HUES48 (cell line): ENCODE data around the gene C1orf210.

Experiments used
- H3K27ac ChIP-seq: one replicate; pipeline ENCODE4 v1.7.0; 2013; ENCODE audit warnings: low read depth, low read length, inconsistent platforms
- H3K27me3 ChIP-seq: 2 replicates; pipeline ENCODE4 v1.6.1; 2013; ENCODE audit warnings: mild to moderate bottlenecking, low read length; ENCODE audit not compliant: control insufficient read depth, insufficient read depth
- H3K36me3 ChIP-seq: 2 replicates; pipeline ENCODE4 v1.6.1; 2013; ENCODE audit warnings: low read length; ENCODE audit not compliant: control insufficient read depth, insufficient read depth
- H3K4me1 ChIP-seq: 2 replicates; pipeline ENCODE4 v1.6.1; 2013; ENCODE audit warnings: mild to moderate bottlenecking, low read length; ENCODE audit not compliant: control insufficient read depth, insufficient read depth
- H3K4me3 ChIP-seq: 2 replicates; pipeline ENCODE4 v1.5.1; 2013; ENCODE audit warnings: mild to moderate bottlenecking, low read depth, low read length
- H3K9ac ChIP-seq: 2 replicates; pipeline ENCODE4 v1.6.1; 2013; ENCODE audit warnings: mild to moderate bottlenecking, low read depth, low read length, moderate library complexity
- H3K9me3 ChIP-seq: 2 replicates; pipeline ENCODE4 v1.6.1; 2013; ENCODE audit warnings: low read length; ENCODE audit not compliant: control insufficient read depth, insufficient read depth

The C1orf210 gene

GRCh38 chr1:43311521-43311920, 26.1 kb upstream of the C1orf210 start:
- H3K36me3 ChIP-seq: no peaks in the 10 kb centered on the region
- H3K9ac ChIP-seq: no peak overlapping the region
- no peaks in the 10 kb centered on the region for H3K27me3 ChIP-seq
- H3K4me3 ChIP-seq: no peak overlapping the region
- no peak overlapping the region for H3K27ac ChIP-seq
- no peaks in the 10 kb centered on the region for H3K4me1 ChIP-seq
- no peaks in the 10 kb centered on the region for H3K9me3 ChIP-seq

GRCh38 chr1:43309405-43310025, 24.1 kb upstream of the C1orf210 start:
- no peak overlapping the region for H3K9ac ChIP-seq
- no peak overlapping the region for H3K27ac ChIP-seq
- H3K4me3 ChIP-seq: no peak overlapping the region
- no peaks in the 10 kb centered on the region for H3K36me3 ChIP-seq
- H3K27me3 ChIP-seq: no peaks in the 10 kb centered on the region
- no peaks in the 10 kb centered on the region for H3K4me1 ChIP-seq
- H3K9me3 ChIP-seq: no peaks in the 10 kb centered on the region

- H3K36me3 ChIP-seq: no peaks in the 10 kb centered on the region
- no peaks in the 10 kb centered on the region for H3K27me3 ChIP-seq
These were observed 23.4 kb upstream of the C1orf210 start for GRCh38 chr1:43308635-43309404.

GRCh38 chr1:43307458-43308158, 22.2 kb upstream of the C1orf210 start:
- no peak overlapping the region for H3K4me3 ChIP-seq

More at GRCh38 chr1:43308635-43309404, 23.4 kb upstream of the C1orf210 start:
- Histone ChIP-seq H3K27ac (no peak overlapping the region), H3K4me1 (no peaks in the 10 kb centered on the region), H3K4me3 (no peak overlapping the region), H3K9ac (no peak overlapping the region), H3K9me3 (no peaks in the 10 kb centered on the region)

GRCh38 chr1:43306688-43307457, 21.5 kb upstream of the C1orf210 start:
- no peaks in the 10 kb centered on the region for H3K27me3 ChIP-seq

More at GRCh38 chr1:43307458-43308158, 22.2 kb upstream of the C1orf210 start:
- H3K4me1 ChIP-seq: no peaks in the 10 kb centered on the region
- H3K9me3 ChIP-seq: no peaks in the 10 kb centered on the region
- no peaks in the 10 kb centered on the region for H3K27me3 ChIP-seq
- H3K9ac ChIP-seq: no peak overlapping the region
- no peaks in the 10 kb centered on the region for H3K36me3 ChIP-seq
- no peak overlapping the region for H3K27ac ChIP-seq

GRCh38 chr1:43305926-43306687, 20.7 kb upstream of the C1orf210 start:
- Histone ChIP-seq H3K9ac (no peak overlapping the region), H3K27me3 (no peaks in the 10 kb centered on the region), H3K9me3 (no peaks in the 10 kb centered on the region), H3K4me1 (no peaks in the 10 kb centered on the region), H3K27ac (no peak overlapping the region), H3K36me3 (no peaks in the 10 kb centered on the region), H3K4me3 (no peak overlapping the region)

More at GRCh38 chr1:43306688-43307457, 21.5 kb upstream of the C1orf210 start:
- H3K36me3 ChIP-seq: no peaks in the 10 kb centered on the region
- no peak overlapping the region for H3K9ac ChIP-seq
- H3K9me3 ChIP-seq: no peaks in the 10 kb centered on the region
- no peak overlapping the region for H3K27ac ChIP-seq
- H3K4me1 ChIP-seq: no peaks in the 10 kb centered on the region
- H3K4me3 ChIP-seq: no peak overlapping the region

GRCh38 chr1:43305461-43305860, 20.1 kb upstream of the C1orf210 start:
- H3K27ac ChIP-seq: no peak overlapping the region
- H3K36me3 ChIP-seq: no peaks in the 10 kb centered on the region
- H3K27me3 ChIP-seq: no peaks in the 10 kb centered on the region
- no peaks in the 10 kb centered on the region for H3K9me3 ChIP-seq
- H3K4me1 ChIP-seq: no peaks in the 10 kb centered on the region
- H3K9ac ChIP-seq: no peak overlapping the region
- H3K4me3 ChIP-seq: no peak overlapping the region

GRCh38 chr1:43304771-43305300, 19.5 kb upstream of the C1orf210 start:
- Histone ChIP-seq H3K4me3 (no peak overlapping the region), H3K9me3 (no peaks in the 10 kb centered on the region), H3K27me3 (no peaks in the 10 kb centered on the region), H3K4me1 (no peaks in the 10 kb centered on the region), H3K27ac (no peak overlapping the region), H3K36me3 (no peaks in the 10 kb centered on the region), H3K9ac (no peak overlapping the region)

- H3K4me1 ChIP-seq: no peaks in the 10 kb centered on the region
- no peak overlapping the region for H3K27ac ChIP-seq
- H3K36me3 ChIP-seq: no peaks in the 10 kb centered on the region
- no peaks in the 10 kb centered on the region for H3K27me3 ChIP-seq
- H3K9me3 ChIP-seq: no peaks in the 10 kb centered on the region
- H3K9ac ChIP-seq: no peak overlapping the region
- no peak overlapping the region for H3K4me3 ChIP-seq
These were observed 18.9 kb upstream of the C1orf210 start for GRCh38 chr1:43304314-43304681.
